Neural cell (in vitro differentiated cells): Measurements from ENCODE around the gene CILP.

Source experiments
- CTCF ChIP-seq: fragments of 450-650 bp; IDR thresholded peaks from 2 replicates; pipeline ENCODE4 v1.5.1; 2014; ENCODE audit warnings: antibody characterized with exemption, mild to moderate bottlenecking, moderate library complexity; ENCODE audit not compliant: poor library complexity, severe bottlenecking
- EP300 ChIP-seq: fragments of 450-650 bp; conservative IDR thresholded peaks from 2 replicates; pipeline ENCODE4 v1.6.1; 2014; ENCODE audit warnings: antibody characterized with exemption, mild to moderate bottlenecking, moderate library complexity; ENCODE audit not compliant: poor library complexity, severe bottlenecking
- POLR2AphosphoS5 ChIP-seq: IDR thresholded peaks from 2 replicates; pipeline ENCODE4 v1.6.1; 2012
- RAD21 ChIP-seq: fragments of 450-650 bp; conservative IDR thresholded peaks from 2 replicates; pipeline ENCODE4 v1.6.1; 2014; ENCODE audit warnings: antibody characterized with exemption, mild to moderate bottlenecking, moderate library complexity
- SMC3 ChIP-seq: fragments of 450-650 bp; conservative IDR thresholded peaks from 2 replicates; pipeline ENCODE4 v1.6.1; 2014; ENCODE audit warnings: antibody characterized with exemption, mild to moderate bottlenecking, moderate library complexity; ENCODE audit not compliant: poor library complexity

GRCh38 chr15:65171428-65171827 is 39.8 kb downstream of the CILP start:
- TF ChIP-seq SMC3 (no peak), CTCF (no peak), POLR2AphosphoS5 (no peak), EP300 (no peak), RAD21 (no peak)
